Stomach (tissue), 9 donors: ENCODE measurements around the gene PKMYT1. TPM values are rescaled to one million over a fixed set of nuclear protein-coding genes. Genes with fewer than 3 reads are reported as not detected.

ENCODE experiments used
- DNase-seq, 2 donors: peaks; one replicate each; pipeline versions ENCODE4 v3.0.0 to v3.0.0-alpha.2; 2013 to 2019
- H3K27ac ChIP-seq, 5 donors: fragments of 200-600 bp in 4 of 5; sonication (generic) in 4 of 5; one replicate each; pipeline ENCODE4 v1.5.1; 2013 to 2019; ENCODE audit warnings: mild to moderate bottlenecking in 1 of 5, moderate library complexity in 1 of 5
- H3K27me3 ChIP-seq, 3 donors: fragments of 200-600 bp; sonication (generic); one replicate each; pipeline ENCODE4 v1.5.1; 2017 to 2019; ENCODE audit warnings: mixed run types in 1 of 3
- H3K36me3 ChIP-seq, 4 donors: fragments of 200-600 bp; sonication (generic); 1 replicate in 3 of 4; 2 replicates in 1 of 4; pipeline ENCODE4 v1.5.1; 2016 to 2019
- H3K4me1 ChIP-seq, 4 donors: fragments of 200-600 bp; sonication (generic); one replicate each; pipeline ENCODE4 v1.5.1; 2016 to 2019
- H3K4me3 ChIP-seq, 4 donors: fragments of 200-600 bp; sonication (generic) in 3 of 4; one replicate each; pipeline ENCODE4 v1.5.1; 2016 to 2019; ENCODE audit warnings: mild to moderate bottlenecking in 1 of 4
- H3K9me3 ChIP-seq, 4 donors: fragments of 200-600 bp; sonication (generic); one replicate each; pipeline ENCODE4 v1.5.1; 2016 to 2019
- CTCF ChIP-seq, 7 experiments: fragments of 450-650 bp in 4 of 7; fragments of 200-600 bp in 3 of 7; sonication (generic) in 3 of 7; IDR thresholded peaks; one replicate each; pipeline ENCODE4 v1.5.1; 2016 to 2019; ENCODE audit warnings: antibody characterized with exemption in 7 of 7, control low read depth in 2 of 7, mild to moderate bottlenecking in 1 of 7
- EP300 ChIP-seq: sonication (generic); formaldehyde crosslinking; IDR thresholded peaks from one replicate; pipeline ENCODE4 v1.6.1; 2017; ENCODE audit warnings: antibody characterized with exemption
- POLR2A ChIP-seq, 4 donors: fragments of 450-650 bp; IDR thresholded peaks; one replicate each; pipeline ENCODE4 v1.6.1; 2016; ENCODE audit warnings: antibody characterized with exemption in 4 of 4, control low read depth in 2 of 4, mild to moderate bottlenecking in 1 of 4, moderate library complexity in 1 of 4
- POLR2AphosphoS5 ChIP-seq, 3 donors: sonication (generic); formaldehyde crosslinking; IDR thresholded peaks; one replicate each; pipeline ENCODE4 v1.6.1; 2016; ENCODE audit warnings: antibody characterized with exemption in 3 of 3
- WGBS, 5 donors: extraction: QIAGEN DNeasy Blood & Tissue Kit in 3 of 5; methylation state at CpG; one replicate each; pipeline versions ENCODE4 v1.1.5 to v1.1.7; 2013 to 2018; 5-methylcytosine and 5-hydroxymethylcytosine counted together
- intact Hi-C: fragments of 100-400 bp; cut with DNase I; formaldehyde crosslinking; loops from one replicate; pipeline ENCODE4 v1.15.1; 2023; ENCODE audit warnings: low total_unique reads
- polyA plus RNA-seq, 3 donors: library from polyadenylated mRNA; stranded (reverse); fragments of 200-250 nt; gene quantifications; one replicate each; pipeline ENCODE4 v1.2.3, GENCODE V29; 2013
- total RNA-seq, 5 donors: library from RNA; depleted of rRNA; stranded (reverse); fragments of >200 nt; gene quantifications; one replicate each; pipeline versions ENCODE4 v1.1.0 to v1.2.3, GENCODE V29; 2014 to 2016
- donor health status: healthy with polysubstance abuse.
- donor health status: Bipolar disorder and iron deficiency.
- donor health status: healthy.

Gene PKMYT1
- total and polyA plus RNA-seq, 8 donors: 1.8 to 19.3 (median 9.5) TPM

- Histone ChIP-seq H3K27me3 (peaks cover 0 to 21% (median 7%) of the 10 kb centered on the region in 3 donors), H3K27ac (no peak overlapping the region), H3K9me3 (no peaks in the 10 kb centered on the region), H3K4me3 (no peak overlapping the region), H3K4me1 (peaks cover 32 to 65% (median 52%) of the 10 kb centered on the region in 4 donors), H3K36me3 (no peaks in the 10 kb centered on the region)
- WGBS, 5 donors: 67 to 80% (median 73%) methylated on average over 4 of the region's 4 CpGs
- DNase-seq: no peak
- TF ChIP-seq POLR2AphosphoS5 (IDR thresholded peaks at IDR 0.05): no peak
- no peak for TF ChIP-seq POLR2A (IDR thresholded peaks at IDR 0.05)
- no peak for TF ChIP-seq EP300
- TF ChIP-seq CTCF (IDR thresholded peaks at IDR 0.05): no peak
- intact Hi-C loops: no loop called here
Measured at GRCh38 chr16:2981899-2982250, 1.6 kb upstream of the PKMYT1 start.

DNA sequence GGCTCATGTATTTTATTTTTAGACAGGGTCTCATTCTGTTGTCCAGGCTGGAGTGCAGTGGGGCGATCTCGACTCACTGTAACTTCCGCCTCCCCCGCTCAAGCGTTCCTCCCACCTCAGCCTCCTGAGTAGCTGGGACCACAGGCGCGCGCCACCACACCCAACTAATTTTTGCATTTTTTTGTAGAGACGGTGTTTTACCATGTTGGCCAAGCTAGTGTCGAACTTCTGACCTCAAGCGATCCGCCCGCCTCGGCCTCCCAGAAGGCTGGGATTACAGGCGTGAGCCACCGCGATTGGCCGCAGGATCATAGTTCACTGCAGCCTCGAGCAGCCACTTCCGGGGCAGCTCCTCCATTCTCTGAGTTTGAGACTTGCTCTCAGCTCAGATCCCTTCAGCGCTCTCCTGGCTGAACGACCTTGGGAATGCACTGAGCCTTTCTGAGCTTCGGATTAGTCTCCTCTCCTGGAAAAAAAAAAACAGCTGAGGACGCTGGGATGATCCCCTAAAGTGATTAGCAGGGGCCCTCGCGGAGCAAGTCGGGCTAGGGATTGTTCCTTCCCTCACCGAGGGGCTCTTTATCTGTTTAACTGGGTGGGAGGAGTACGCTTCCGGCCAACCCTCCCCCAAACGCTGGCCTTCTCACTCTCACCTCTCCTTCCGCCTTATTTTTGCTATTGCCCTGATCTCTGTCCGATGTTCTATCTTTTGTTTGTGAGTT, 1.1 kb upstream of the PKMYT1 start:
- DNase-seq: no peak
- Histone ChIP-seq H3K27me3 (peaks cover 0 to 20% (median 7%) of the 10 kb centered on the region in 3 donors), H3K4me3 (peak overlapping the region in 3 of 4 donors; percentile 64 to 79 (median 70)), H3K4me1 (peaks cover 32 to 69% (median 56%) of the 10 kb centered on the region in 4 donors), H3K9me3 (no peaks in the 10 kb centered on the region), H3K27ac (peak overlapping the region in 1 of 5 donors; percentile 92), H3K36me3 (no peaks in the 10 kb centered on the region)
- intact Hi-C loops: no loop called here
- no peak for TF ChIP-seq EP300
- no peak for TF ChIP-seq POLR2AphosphoS5 (IDR thresholded peaks at IDR 0.05)
- TF ChIP-seq POLR2A (IDR thresholded peaks at IDR 0.05): no peak
- no peak for TF ChIP-seq CTCF (IDR thresholded peaks at IDR 0.05)
- 47 to 59% (median 54%) methylated on average over 33 of the region's 33 CpGs for WGBS, 5 donors

GRCh38 chr16:2979669-2980226, 498 bp downstream of the PKMYT1 start:
- Histone ChIP-seq H3K4me3 (peak overlapping the region; percentile 64 to 82 (median 74)), H3K9me3 (no peaks in the 10 kb centered on the region), H3K36me3 (no peaks in the 10 kb centered on the region), H3K27me3 (peaks cover 0 to 20% (median 7%) of the 10 kb centered on the region in 3 donors), H3K4me1 (peaks cover 26 to 54% (median 44%) of the 10 kb centered on the region in 4 donors), H3K27ac (peak overlapping the region in 3 of 5 donors; percentile 90 to 94 (median 92))
- TF ChIP-seq EP300 (no peak), POLR2A (IDR thresholded peaks at IDR 0.05) (no peak), POLR2AphosphoS5 (IDR thresholded peaks at IDR 0.05) (no peak), CTCF (IDR thresholded peaks at IDR 0.05) (no peak)
- no peak for DNase-seq
- intact Hi-C loops: no loop called here
- 1 to 6% (median 5%) methylated on average over 22 to 43 of the region's 43 CpGs for WGBS, 5 donors

- no peak overlapping the region for H3K4me3 ChIP-seq
- peaks cover 0 to 7% (median 0%) of the 10 kb centered on the region in 4 donors for H3K36me3 ChIP-seq
- no peak for TF ChIP-seq EP300
- TF ChIP-seq POLR2A (IDR thresholded peaks at IDR 0.05): no peak
- no peak for TF ChIP-seq CTCF (IDR thresholded peaks at IDR 0.05)
- TF ChIP-seq POLR2AphosphoS5 (IDR thresholded peaks at IDR 0.05): peak in 1 of 3 donors; percentile 20
- WGBS, 5 donors: 29 to 60% (median 42%) methylated on average over 6 of the region's 6 CpGs
- peak overlapping the region; percentile 29 to 57 (median 54) for H3K27ac ChIP-seq
- peaks cover 0 to 20% (median 7%) of the 10 kb centered on the region in 3 donors for H3K27me3 ChIP-seq
- no peaks in the 10 kb centered on the region for H3K9me3 ChIP-seq
- peaks cover 26 to 41% (median 32%) of the 10 kb centered on the region in 4 donors for H3K4me1 ChIP-seq
- peak in 1 of 2 donors; percentile 90 for DNase-seq
- intact Hi-C loops: no loop called here
Measured at GRCh38 chr16:2977440-2977839, 2.8 kb downstream of the PKMYT1 start.
